H54 (cell line): ENCODE results near the gene SYMPK.
"Not testable (repeated sequence)": the region's sequence is repeated elsewhere in the genome, so short reads cannot be mapped to it uniquely, and the experiment has no call there.

Source experiments
- DNase-seq: peaks from one replicate; pipeline ENCODE4 v3.0.0; 2011; ENCODE audit warnings: low spot score, mixed read lengths; ENCODE audit not compliant: insufficient read length
- FAIRE-seq: peaks from 3 replicates; lab custom pipeline; 2011; peaks lifted over from hg19 to GRCh38; lab: Jason Lieb, UNC
- POLR2A ChIP-seq: IDR thresholded peaks from 2 replicates; pipeline ENCODE4 v1.6.1; 2011; ENCODE audit warnings: low read depth, mild to moderate bottlenecking, low read length

Gene SYMPK

GRCh38 chr19:45801603-45802175 lies 61.3 kb downstream of the SYMPK start:
- DNase-seq (no peak), FAIRE-seq (no peak)
- TF ChIP-seq POLR2A = no peak

DNA sequence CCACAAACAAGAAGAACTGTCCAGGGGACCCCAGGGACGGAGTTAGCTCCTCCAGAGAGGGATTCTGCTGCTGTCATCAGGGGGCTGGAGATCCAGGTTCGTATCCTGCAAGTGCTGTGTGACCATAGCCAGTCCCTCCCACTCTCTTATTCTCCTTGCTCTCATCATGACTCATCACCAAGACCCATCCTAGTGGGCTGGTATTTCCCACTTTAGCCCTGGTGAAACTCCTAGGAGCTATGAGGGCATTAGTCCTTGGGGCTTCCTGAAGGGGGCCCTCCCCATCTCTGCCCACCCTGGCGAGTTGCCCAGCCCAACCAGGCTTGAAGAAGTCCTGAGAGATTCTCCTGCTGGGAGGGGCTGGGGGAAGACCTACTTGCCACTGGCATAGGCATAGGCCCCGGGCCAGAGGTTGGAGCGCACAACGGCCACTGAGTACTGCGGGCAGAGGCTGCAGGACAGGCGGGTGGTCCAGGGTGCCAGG lies 62.8 kb downstream of the SYMPK start:
- DNase-seq (no peak), FAIRE-seq (peak; percentile 69)
- TF ChIP-seq POLR2A = no peak

DNA sequence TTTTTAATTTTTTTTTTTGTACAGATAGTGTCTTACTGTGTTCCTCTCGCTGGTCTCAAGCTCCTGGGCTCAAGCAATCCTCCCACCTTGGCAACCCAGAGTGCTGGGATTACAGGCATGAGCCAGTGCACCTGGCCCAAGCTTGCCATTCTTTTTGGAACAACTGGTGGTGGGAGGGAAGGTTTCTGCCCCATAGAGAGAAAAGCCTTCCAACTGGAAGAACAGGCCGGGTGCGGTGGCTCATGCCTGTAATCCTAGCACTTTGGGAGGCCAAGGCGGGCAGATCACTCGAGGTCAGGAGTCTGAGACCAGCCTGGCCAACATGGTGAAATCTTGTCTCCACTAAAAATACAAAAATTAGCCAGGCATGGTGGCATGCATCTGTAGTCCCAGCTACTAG lies 63.4 kb downstream of the SYMPK start:
- not testable (repeated sequence) for DNase-seq, FAIRE-seq

GRCh38 chr19:45798995-45799517 lies 63.9 kb downstream of the SYMPK start:
- peak; percentile 51 for DNase-seq
- no peak for TF ChIP-seq POLR2A
- no peak for FAIRE-seq

- FAIRE-seq (no peak), DNase-seq (no peak)
- TF ChIP-seq POLR2A = no peak
Observed at GRCh38 chr19:45794627-45795026, 68.3 kb downstream of the SYMPK start.

- TF ChIP-seq POLR2A = no peak
- DNase-seq = no peak
- no peak for FAIRE-seq
Observed at GRCh38 chr19:45793876-45794275, 69.1 kb downstream of the SYMPK start.

- TF ChIP-seq POLR2A = no peak
- FAIRE-seq (no peak), DNase-seq (no peak)
Observed at GRCh38 chr19:45793178-45793564, 69.8 kb downstream of the SYMPK start.

DNA sequence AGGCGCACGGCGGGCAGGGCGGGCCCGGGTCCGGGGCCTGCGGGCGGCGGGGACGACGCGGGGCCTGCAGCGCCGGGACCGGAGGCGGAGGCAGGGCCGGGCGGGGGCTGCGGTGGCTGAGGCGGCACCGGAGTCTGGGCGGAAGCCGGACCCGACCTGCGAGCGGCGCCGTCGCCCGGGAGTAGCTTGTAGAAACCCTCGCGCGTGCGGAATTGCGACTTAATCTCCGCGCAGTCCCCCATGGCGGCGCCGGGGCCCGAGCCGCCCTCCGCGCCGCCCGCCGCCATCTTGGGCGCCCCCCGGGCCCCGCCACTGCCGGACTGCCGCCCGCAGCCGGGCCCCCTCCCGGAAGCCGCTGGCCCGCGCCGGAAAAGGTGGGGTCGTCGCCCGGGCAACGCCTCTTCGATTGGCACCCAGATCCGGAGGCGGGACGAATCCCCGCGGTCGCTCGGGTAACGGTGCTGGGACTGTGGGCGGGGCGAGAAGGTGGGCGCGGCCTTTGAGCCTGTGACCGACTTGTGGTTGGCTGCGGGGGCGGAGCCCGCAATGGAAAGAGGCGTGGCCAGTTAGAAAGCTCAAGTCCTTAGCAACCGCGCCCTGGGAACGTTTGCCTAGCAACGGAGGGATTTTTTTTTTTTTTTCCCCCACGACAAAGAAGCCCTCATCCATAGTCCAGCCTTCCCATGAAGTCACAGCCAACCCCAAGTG lies 70.3 kb downstream of the SYMPK start, which contains the start of gene DMWD:
Gene DMWD (minus strand): TSS at position 376 of the 708 bp plus-strand sequence. CDS start 89 bp downstream, at position 287.
- peak; percentile 54 for TF ChIP-seq POLR2A
- DNase-seq (peak; percentile 68), FAIRE-seq (peak; percentile 86)

DNA sequence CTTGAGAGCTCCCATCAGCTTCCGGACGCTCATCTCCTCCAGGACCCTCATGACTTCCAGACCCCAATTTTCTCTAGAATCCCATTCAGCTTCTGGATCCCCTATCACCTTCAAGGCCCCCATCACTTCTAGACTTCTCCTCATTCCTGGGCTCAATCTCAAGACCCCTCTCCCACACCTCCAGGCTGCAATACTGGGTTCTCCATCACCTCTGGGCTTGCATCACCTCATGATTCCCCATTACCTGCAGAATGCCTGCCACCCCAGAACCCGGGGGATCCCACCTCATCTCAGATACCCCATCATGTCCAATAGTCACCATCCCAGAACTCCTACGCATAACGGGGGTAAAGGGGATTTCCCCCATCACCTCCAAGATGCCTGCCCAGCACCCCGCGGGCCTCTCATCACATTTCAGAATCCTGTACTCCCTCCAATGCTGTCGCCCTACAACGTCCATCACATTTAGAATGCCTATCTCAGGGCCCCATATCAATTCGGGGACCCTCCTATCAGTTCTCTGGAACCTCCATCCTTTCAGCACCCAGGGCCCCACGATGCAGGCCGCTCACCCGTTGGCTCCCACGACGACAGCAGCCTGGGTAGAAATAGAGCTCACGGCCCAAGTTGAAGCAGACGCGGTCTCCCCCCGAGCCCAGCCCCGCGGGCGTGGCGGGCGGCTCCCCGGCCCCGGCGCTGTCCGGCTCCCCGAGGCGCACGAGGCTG lies 71.0 kb downstream of the SYMPK start:
- FAIRE-seq (no peak), DNase-seq (no peak)
- TF ChIP-seq POLR2A = no peak

DNA sequence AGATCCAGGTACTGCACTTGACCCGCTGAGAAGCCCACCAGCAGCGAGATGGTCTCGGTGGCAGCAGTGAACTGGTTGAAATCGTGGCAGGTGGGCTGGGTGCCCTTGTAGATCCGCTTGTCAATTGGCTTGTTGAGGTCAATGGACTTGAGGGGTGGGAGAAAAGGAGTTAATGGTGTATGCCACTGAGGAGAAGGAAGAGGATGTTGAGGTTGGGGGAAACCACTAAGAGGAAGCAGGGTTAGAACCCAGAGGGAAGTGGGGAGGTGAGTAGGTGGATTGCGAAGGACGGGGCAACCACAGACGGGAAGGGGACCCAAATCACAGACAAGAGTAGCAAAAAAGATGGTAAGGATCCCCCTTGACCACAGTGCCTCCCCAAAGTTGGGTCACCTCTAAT lies 72.0 kb downstream of the SYMPK start:
- DNase-seq (no peak), FAIRE-seq (no peak)
- no peak for TF ChIP-seq POLR2A

DNA sequence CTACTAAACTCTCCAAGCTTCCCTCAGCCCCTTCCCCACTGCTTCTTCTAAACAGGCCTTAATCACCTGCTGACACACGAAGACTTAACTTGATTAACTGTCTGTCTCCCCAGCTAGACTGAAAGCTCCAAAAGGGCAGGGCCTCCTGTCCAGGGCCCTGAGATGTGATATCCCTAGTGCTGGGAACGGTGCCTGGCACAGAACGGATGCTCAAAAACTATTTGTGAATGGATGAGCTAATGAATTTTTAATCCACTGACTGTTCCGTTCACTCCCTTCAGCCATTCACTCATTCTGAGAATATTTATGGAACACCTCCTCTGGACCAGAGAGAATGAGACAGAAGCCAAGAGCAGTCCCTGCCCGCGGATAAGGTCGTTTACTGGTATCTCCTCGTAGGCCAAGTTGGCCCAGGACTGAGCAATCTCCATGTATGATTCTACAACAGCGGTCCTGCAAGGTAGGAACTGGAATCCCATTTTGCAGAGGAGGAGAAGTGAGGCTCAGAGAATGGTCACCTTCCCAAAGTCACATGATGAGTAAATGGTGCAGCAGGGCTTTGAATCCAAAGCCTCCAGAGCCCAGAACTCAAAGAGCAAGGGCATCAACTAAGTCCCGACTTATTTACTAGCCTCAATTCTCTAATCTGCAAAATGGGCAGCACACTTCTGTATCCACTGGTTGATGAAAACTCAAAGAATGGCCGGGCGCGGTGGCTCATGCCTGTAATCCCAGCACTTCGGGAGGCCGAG lies 73.7 kb downstream of the SYMPK start:
- TF ChIP-seq POLR2A = no peak
- no peak for FAIRE-seq

DNA sequence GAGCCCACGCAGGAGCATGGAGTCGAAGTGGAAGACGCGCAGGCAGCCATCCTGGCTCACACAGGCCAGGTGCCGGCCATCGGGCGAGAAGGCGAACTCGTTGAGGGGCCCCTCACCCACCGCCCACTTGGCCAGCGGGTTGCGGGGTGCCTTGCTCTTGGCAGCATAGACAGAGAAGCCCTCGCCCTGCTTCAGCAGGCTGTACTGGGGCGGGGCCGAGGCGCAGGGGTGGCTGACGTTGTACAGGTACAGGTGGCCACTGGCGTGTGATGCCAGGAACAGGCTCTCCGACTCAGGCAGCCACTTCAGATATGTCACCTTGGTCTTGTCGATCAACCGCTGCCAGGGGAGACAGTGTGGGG lies 76.4 kb downstream of the SYMPK start:
- FAIRE-seq (no peak), DNase-seq (no peak)
- no peak for TF ChIP-seq POLR2A

More for the DNA sequence above, 73.7 kb downstream of the SYMPK start:
- DNase-seq = no peak

DNA sequence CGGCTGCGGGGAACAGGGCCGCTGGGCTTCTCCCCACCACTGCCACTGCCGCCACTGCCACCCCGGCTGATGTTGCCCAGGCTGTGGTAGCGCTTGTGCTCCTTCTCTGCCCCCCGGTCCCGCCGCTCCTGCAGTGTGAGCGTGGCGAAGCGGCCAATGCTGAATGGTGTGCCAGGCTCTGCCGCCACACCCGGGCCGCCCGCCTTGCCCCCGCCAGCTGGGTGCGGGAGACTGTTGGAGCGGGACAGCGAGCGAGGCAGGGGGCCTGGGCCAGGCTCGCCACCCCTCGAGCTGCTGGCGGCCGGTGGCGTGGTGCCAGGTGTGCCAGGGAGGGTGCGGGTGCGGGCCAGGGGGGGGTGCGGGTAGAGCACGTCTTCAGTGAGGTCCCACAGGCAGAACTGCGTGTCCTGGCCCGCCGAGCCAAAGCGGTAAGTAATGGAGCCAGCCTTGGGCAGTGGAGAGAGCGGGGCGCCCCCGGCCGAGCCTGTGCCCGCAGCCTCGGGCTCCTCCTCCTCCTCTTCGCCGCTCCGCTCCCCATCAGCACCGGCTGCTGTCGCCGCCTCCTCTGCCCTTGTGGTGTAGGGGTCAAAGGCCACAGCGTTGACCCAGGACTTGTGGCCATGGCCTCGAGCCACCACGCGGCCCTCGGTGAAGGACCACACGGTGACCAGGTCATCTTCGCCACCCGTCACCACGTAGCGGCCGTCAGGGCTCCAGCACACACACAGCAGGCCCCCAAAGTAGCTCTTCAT lies 77.0 kb downstream of the SYMPK start:
- TF ChIP-seq POLR2A = no peak
- FAIRE-seq = no peak
- DNase-seq = no peak

GRCh38 chr19:45785097-45785496 lies 77.8 kb downstream of the SYMPK start:
- TF ChIP-seq POLR2A = no peak
- DNase-seq = no peak
- no peak for FAIRE-seq
